Trophoblast cell (in vitro differentiated cells and primary cell): Measurements from ENCODE around the gene STARD7.

Experiments used
- DNase-seq, 2 donors: peaks; one replicate each; pipeline ENCODE4 v3.0.0-alpha.2; 2016
- H2AFZ ChIP-seq: 2 replicates; pipeline ENCODE4 v1.6.1; 2013; ENCODE audit warnings: low read length, moderate library complexity, mild to moderate bottlenecking; ENCODE audit not compliant: insufficient read depth, poor library complexity
- H2AK5ac ChIP-seq: 2 replicates; pipeline ENCODE4 v1.6.1; 2013; ENCODE audit warnings: mild to moderate bottlenecking, low read length
- H2BK120ac ChIP-seq: 2 replicates; pipeline ENCODE4 v1.6.1; 2013; ENCODE audit warnings: low read length, mild to moderate bottlenecking, moderate library complexity; ENCODE audit not compliant: insufficient read depth, poor library complexity
- H2BK12ac ChIP-seq: 2 replicates; pipeline ENCODE4 v1.6.1; 2013; ENCODE audit warnings: mild to moderate bottlenecking, low read length, moderate library complexity
- H2BK5ac ChIP-seq: 2 replicates; pipeline ENCODE4 v1.6.1; 2013; ENCODE audit warnings: low read length, low read depth, moderate library complexity, mild to moderate bottlenecking; ENCODE audit not compliant: poor library complexity
- H3K14ac ChIP-seq: 2 replicates; pipeline ENCODE4 v1.6.1; 2013; ENCODE audit warnings: mild to moderate bottlenecking, low read length
- H3K18ac ChIP-seq: 2 replicates; pipeline ENCODE4 v1.6.1; 2013; ENCODE audit warnings: mild to moderate bottlenecking, low read length
- H3K23ac ChIP-seq: 2 replicates; pipeline ENCODE4 v1.6.1; 2013; ENCODE audit warnings: low read length
- H3K27ac ChIP-seq: 2 replicates; pipeline ENCODE4 v1.5.1; 2013; ENCODE audit warnings: low read depth, mild to moderate bottlenecking, inconsistent platforms, low read length, moderate library complexity
- H3K27me3 ChIP-seq: 2 replicates; pipeline ENCODE4 v1.6.1; 2013; ENCODE audit warnings: inconsistent platforms, mild to moderate bottlenecking, low read length, moderate library complexity; ENCODE audit not compliant: insufficient read depth
- H3K36me3 ChIP-seq, 2 experiments: 1 replicate in 1 of 2; 2 replicates in 1 of 2; pipeline ENCODE4 v1.6.1; 2013; ENCODE audit warnings: low read length in 2 of 2, mild to moderate bottlenecking in 2 of 2, moderate library complexity in 1 of 2; ENCODE audit not compliant: insufficient read depth in 2 of 2, control insufficient read depth in 1 of 2
- H3K4ac ChIP-seq: 2 replicates; pipeline ENCODE4 v1.6.1; 2013; ENCODE audit warnings: low read depth, mild to moderate bottlenecking, low read length, moderate library complexity
- H3K4me1 ChIP-seq, 2 experiments: 1 replicate in 1 of 2; 2 replicates in 1 of 2; pipeline ENCODE4 v1.6.1; 2013; ENCODE audit warnings: low read length in 2 of 2, mild to moderate bottlenecking in 2 of 2, moderate library complexity in 1 of 2; ENCODE audit not compliant: insufficient read depth in 2 of 2, control insufficient read depth in 1 of 2
- H3K4me2 ChIP-seq: 2 replicates; pipeline ENCODE4 v1.6.1; 2013; ENCODE audit warnings: inconsistent platforms, mild to moderate bottlenecking, low read length, moderate library complexity
- H3K4me3 ChIP-seq: 2 replicates; pipeline ENCODE4 v1.5.1; 2013; ENCODE audit warnings: mild to moderate bottlenecking, low read depth, low read length, inconsistent platforms
- H3K79me1 ChIP-seq: one replicate; pipeline ENCODE4 v1.6.1; 2013; ENCODE audit warnings: low read length
- H3K79me2 ChIP-seq: 2 replicates; pipeline ENCODE4 v1.6.1; 2013; ENCODE audit warnings: low read length, mild to moderate bottlenecking; ENCODE audit not compliant: control insufficient read depth, insufficient read depth, poor library complexity
- H3K9ac ChIP-seq: 2 replicates; pipeline ENCODE4 v1.6.1; 2013; ENCODE audit warnings: mild to moderate bottlenecking, low read length
- H3K9me3 ChIP-seq: 2 replicates; pipeline ENCODE4 v1.6.1; 2013; ENCODE audit warnings: low read depth, mild to moderate bottlenecking, control low read depth, inconsistent platforms, low read length; ENCODE audit not compliant: insufficient read depth
- H4K12ac ChIP-seq: 2 replicates; pipeline ENCODE4 v1.6.1; 2013; ENCODE audit warnings: low read depth, mild to moderate bottlenecking, low read length, moderate library complexity
- H4K8ac ChIP-seq: 2 replicates; pipeline ENCODE4 v1.6.1; 2013; ENCODE audit warnings: low read depth, mild to moderate bottlenecking, low read length, moderate library complexity
- H4K91ac ChIP-seq: one replicate; pipeline ENCODE4 v1.6.1; 2013; ENCODE audit warnings: low read depth, mild to moderate bottlenecking, low read length, moderate library complexity
- WGBS: extraction: QIAGEN DNeasy Blood & Tissue Kit; methylation state at CpG from one replicate; pipeline ENCODE4 v1.1.7; 2013; ENCODE audit warnings: missing lambda C conversion rate; ENCODE audit not compliant: insufficient read length, insufficient coverage; ENCODE audit errors: extremely low coverage; 5-methylcytosine and 5-hydroxymethylcytosine counted together

Gene STARD7

DNA sequence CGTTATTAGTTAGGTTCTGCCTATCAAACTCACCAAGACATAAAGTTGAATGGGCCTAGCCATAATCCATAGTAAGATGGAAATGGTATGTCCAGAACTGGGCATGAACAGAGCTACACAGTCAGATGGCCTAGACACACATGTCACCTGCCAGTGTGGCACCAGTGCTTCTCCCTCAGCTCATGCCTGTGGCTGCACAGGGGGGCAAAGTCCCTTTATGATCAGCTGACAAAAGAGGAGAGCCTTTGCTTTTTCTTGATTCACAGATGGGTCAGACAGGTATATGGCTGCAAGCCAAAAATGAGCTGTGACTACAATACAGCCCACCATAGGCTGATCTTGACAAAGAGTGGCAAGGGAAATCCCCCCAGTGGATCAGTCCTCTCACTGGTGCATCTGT lies 28.3 kb upstream of the STARD7 start:
- Histone ChIP-seq H3K14ac (no peak overlapping the region), H3K4me2 (no peak overlapping the region), H2AK5ac (no peak overlapping the region), H2BK12ac (no peak overlapping the region), H3K4me3 (no peak overlapping the region), H3K23ac (no peak overlapping the region), H4K8ac (no peak overlapping the region), H4K91ac (no peak overlapping the region), H3K9ac (no peak overlapping the region), H3K4me1 (no peaks in the 10 kb centered on the region), H3K36me3 (no peaks in the 10 kb centered on the region), H3K27ac (no peak overlapping the region), H3K79me1 (no peaks in the 10 kb centered on the region), H3K27me3 (no peaks in the 10 kb centered on the region), H2BK120ac (no peak overlapping the region), H3K4ac (no peak overlapping the region), H2AFZ (no peak overlapping the region), H3K18ac (no peak overlapping the region), H2BK5ac (no peak overlapping the region), H3K9me3 (no peaks in the 10 kb centered on the region), H4K12ac (no peak overlapping the region), H3K79me2 (no peaks in the 10 kb centered on the region)
- WGBS = no CpG with 5 or more reads among the region's 1 CpG
- DNase-seq = no peak

DNA sequence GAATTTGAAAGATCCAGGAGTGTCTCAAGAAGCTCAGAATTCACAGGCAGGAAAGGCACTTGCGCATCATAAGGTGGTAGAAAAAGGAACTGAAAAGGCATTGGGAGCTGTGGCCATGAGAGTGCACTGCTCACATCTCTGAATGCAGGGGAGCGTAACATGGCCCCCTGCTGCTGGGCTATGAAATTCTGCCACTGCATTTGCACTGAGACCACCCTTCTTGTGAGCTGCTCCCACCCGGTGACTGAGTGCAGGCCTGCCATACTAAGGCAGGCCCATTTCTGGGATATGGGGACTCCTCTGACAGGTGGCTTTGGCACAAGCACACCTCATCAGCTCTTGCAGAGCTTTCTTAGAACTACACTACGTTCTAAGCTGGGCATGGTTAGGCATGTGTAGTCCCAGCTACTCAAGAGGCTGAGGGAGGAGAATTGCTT lies 25.3 kb upstream of the STARD7 start:
- no peak overlapping the region for H4K91ac ChIP-seq
- no peak overlapping the region for H3K4me3 ChIP-seq
- H3K4me1 ChIP-seq = no peaks in the 10 kb centered on the region
- H3K79me1 ChIP-seq = no peaks in the 10 kb centered on the region
- no peaks in the 10 kb centered on the region for H3K9me3 ChIP-seq
- no peak overlapping the region for H3K27ac ChIP-seq
- no peaks in the 10 kb centered on the region for H3K36me3 ChIP-seq
- H2AK5ac ChIP-seq = no peak overlapping the region
- WGBS = no CpG with 5 or more reads among the region's 4 CpGs
- no peaks in the 10 kb centered on the region for H3K27me3 ChIP-seq
- H4K8ac ChIP-seq = no peak overlapping the region
- DNase-seq = no peak
- no peak overlapping the region for H3K18ac ChIP-seq
- no peak overlapping the region for H3K4me2 ChIP-seq
- no peak overlapping the region for H3K4ac ChIP-seq
- no peak overlapping the region for H3K23ac ChIP-seq
- H2BK12ac ChIP-seq = no peak overlapping the region
- H3K9ac ChIP-seq = no peak overlapping the region
- no peak overlapping the region for H2AFZ ChIP-seq
- no peak overlapping the region for H2BK120ac ChIP-seq
- no peak overlapping the region for H3K14ac ChIP-seq
- no peak overlapping the region for H2BK5ac ChIP-seq
- H3K79me2 ChIP-seq = no peaks in the 10 kb centered on the region
- no peak overlapping the region for H4K12ac ChIP-seq

DNA sequence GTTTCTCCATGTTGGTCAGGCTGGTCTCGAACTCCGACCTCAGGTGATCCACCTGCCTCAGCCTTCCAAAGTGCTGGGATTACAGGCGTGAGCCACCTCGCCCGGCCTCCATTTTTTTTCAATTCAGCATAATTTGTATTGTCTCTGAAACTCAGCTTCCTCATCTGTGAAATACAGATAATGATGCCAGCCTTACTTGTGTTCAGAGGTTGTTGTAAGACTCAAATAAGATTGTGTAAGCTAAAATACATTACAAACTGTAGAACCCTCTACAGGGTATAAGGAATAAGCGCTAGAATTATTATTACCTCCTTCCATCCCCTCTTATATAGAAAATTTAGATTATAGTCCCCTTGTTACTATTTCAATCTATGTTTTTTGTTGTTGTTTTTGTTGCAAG lies 24.8 kb upstream of the STARD7 start:
- H3K4me1 ChIP-seq = no peaks in the 10 kb centered on the region
- no peak overlapping the region for H2AFZ ChIP-seq
- H2BK5ac ChIP-seq = no peak overlapping the region
- H3K4me2 ChIP-seq = no peak overlapping the region
- H3K79me1 ChIP-seq = no peaks in the 10 kb centered on the region
- no peak overlapping the region for H3K27ac ChIP-seq
- H2AK5ac ChIP-seq = no peak overlapping the region
- no peak overlapping the region for H4K8ac ChIP-seq
- H3K23ac ChIP-seq = no peak overlapping the region
- no peaks in the 10 kb centered on the region for H3K79me2 ChIP-seq
- no peak overlapping the region for H3K18ac ChIP-seq
- no peak for DNase-seq
- WGBS = no CpG with 5 or more reads among the region's 6 CpGs
- H2BK12ac ChIP-seq = no peak overlapping the region
- H3K4ac ChIP-seq = no peak overlapping the region
- no peak overlapping the region for H3K4me3 ChIP-seq
- H3K9me3 ChIP-seq = no peaks in the 10 kb centered on the region
- no peaks in the 10 kb centered on the region for H3K27me3 ChIP-seq
- H4K12ac ChIP-seq = no peak overlapping the region
- no peak overlapping the region for H3K14ac ChIP-seq
- no peaks in the 10 kb centered on the region for H3K36me3 ChIP-seq
- no peak overlapping the region for H2BK120ac ChIP-seq
- H4K91ac ChIP-seq = no peak overlapping the region
- no peak overlapping the region for H3K9ac ChIP-seq

DNA sequence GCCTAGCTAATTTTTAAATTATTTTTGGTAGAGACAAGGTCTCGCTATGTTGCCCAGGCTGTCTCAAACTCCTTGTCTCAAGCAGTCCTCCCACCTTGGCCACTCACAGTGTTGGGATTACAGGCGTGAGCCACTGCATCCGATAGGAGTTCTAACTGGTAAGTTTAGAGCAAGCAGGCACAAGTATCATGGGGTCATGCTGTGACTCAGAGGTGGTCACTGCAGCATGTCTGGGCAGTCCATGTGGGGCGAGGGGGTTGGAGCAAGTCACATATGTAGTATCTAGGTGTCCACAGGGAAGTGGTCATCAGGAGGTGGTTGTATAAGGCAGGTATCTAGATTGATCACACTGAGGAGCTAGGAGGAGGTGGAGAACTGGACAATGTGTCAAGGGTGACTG lies 22.7 kb upstream of the STARD7 start:
- H3K4me3 ChIP-seq = no peak overlapping the region
- no CpG with 5 or more reads among the region's 4 CpGs for WGBS
- no peak overlapping the region for H2AFZ ChIP-seq
- H2BK120ac ChIP-seq = no peak overlapping the region
- no peak overlapping the region for H3K4ac ChIP-seq
- no peak overlapping the region for H4K12ac ChIP-seq
- H3K9ac ChIP-seq = no peak overlapping the region
- H3K9me3 ChIP-seq = no peaks in the 10 kb centered on the region
- H3K23ac ChIP-seq = no peak overlapping the region
- no peak overlapping the region for H4K91ac ChIP-seq
- H3K27ac ChIP-seq = no peak overlapping the region
- no peak overlapping the region for H2BK12ac ChIP-seq
- H3K4me1 ChIP-seq = no peaks in the 10 kb centered on the region
- no peak overlapping the region for H4K8ac ChIP-seq
- H3K36me3 ChIP-seq = no peaks in the 10 kb centered on the region
- no peak overlapping the region for H2AK5ac ChIP-seq
- H2BK5ac ChIP-seq = no peak overlapping the region
- no peak overlapping the region for H3K4me2 ChIP-seq
- DNase-seq = no peak
- H3K79me1 ChIP-seq = no peaks in the 10 kb centered on the region
- no peak overlapping the region for H3K18ac ChIP-seq
- no peaks in the 10 kb centered on the region for H3K79me2 ChIP-seq
- H3K27me3 ChIP-seq = no peaks in the 10 kb centered on the region
- no peak overlapping the region for H3K14ac ChIP-seq
